ENCODE data around the gene GSK3A.
"Not testable (repeated sequence)": the region's sequence is repeated elsewhere in the genome, so short reads cannot be mapped to it uniquely, and the experiment has no call there.

The GSK3A gene

DNA sequence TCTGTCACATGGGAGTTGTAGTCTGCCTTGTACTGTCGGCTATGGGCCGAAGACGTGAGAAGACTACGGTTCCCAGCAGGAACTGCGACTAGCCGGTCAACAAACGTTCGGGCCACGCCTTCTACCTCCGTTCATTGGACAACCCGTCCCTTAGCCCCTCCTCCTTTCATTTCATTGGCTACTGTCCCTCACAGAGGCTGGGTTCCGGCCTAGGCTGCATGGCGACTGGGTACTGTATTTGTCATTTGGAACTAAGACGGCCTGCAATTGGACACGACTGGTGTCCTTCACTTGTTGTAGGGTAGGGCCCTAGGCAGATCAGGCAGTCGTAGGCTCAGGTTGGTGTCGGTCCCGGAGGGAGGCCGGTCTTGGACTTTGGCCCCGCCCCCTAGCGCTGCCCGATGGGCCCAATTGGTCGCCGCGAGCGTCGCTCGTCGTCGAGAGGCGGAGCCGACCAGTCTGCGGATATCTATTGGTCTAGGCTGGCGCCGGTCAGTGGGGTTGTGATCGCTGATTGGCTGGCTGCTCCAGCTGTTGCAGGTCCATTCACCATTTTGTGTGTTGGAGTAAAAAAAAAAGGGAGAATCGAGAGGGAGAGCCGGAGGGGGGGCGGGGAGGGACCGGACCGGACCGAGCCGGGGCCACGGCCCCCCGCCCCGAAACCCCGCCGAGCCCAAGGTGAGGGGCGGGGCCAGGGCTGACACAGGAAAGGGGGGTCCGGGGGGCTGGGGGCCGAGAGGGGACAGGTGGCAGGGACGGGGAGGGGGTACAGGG is 26.5 kb upstream of the GSK3A start, which contains the start of gene CIC:
CIC (plus strand) TSS at position 549 of the 774 bp plus-strand sequence. CDS start 2,532 bp downstream, outside the sequence.
- DNase-seq (ENCODE audit: low read depth in 1 of 2, low spot score in 1 of 2) = peak; percentile 96 to 98

- DNase-seq (ENCODE audit: low read depth in 1 of 2, low spot score in 1 of 2) = peak; percentile 92 to 96
Measured at GRCh38 chr19:42268142-42268703, 25.8 kb upstream of the GSK3A start.

DNA sequence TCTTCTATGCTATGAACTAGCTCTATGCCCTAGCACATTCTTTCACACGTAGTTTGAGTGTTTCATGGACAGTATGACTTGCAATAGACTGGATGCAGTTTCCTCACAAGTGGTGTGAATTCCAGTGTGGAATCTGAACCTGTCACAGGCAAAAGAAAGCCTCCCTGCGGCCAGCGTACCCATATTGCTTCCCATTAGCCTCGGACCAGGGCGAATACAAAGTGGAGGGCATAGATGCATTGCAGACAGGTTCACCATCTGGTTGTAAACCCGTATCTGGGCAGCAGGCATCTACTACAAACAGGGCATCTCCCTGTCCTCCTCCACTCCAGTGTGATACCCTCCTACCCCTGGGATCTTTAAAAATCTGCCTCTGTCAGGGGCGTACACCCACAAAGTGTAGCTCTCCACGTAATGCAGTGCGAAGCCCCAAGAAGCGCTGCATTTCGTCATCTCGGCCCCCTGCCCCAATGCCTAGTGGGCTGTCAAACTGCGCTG is 25.3 kb upstream of the GSK3A start:
- no peak for DNase-seq (ENCODE audit: low read depth in 1 of 2, low spot score in 1 of 2)

GRCh38 chr19:42266928-42267603 is 24.7 kb upstream of the GSK3A start:
- DNase-seq (ENCODE audit: low read depth in 1 of 2, low spot score in 1 of 2) = not testable (repeated sequence)

DNA sequence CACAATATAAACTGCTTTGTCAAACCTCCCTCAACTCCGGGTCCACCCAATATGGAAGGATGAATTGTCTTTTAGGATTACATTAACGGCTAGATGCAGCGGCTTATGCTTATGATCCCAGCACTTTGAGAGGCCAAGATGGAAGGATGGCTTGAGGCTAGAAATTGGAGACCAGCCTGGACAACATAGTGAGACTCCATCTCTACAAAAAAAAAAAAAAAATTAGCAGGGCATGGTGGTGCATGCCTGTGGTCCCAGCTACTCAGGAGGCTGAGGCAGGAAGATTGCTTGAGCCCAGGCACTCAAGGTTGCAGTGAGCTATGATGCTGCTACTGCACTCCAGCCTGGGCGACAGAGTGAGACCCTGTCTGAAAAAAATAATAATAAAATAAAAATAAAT is 23.7 kb upstream of the GSK3A start:
- not testable (repeated sequence) for DNase-seq (ENCODE audit: low read depth in 1 of 2, low spot score in 1 of 2)

- DNase-seq (ENCODE audit: low read depth in 1 of 2, low spot score in 1 of 2) = no peak
Measured at GRCh38 chr19:42261763-42262162, 19.4 kb upstream of the GSK3A start.

- DNase-seq (ENCODE audit: low read depth in 1 of 2, low spot score in 1 of 2) = not testable (repeated sequence)
Measured at GRCh38 chr19:42257842-42258241, 15.4 kb upstream of the GSK3A start.

GRCh38 chr19:42255766-42256745 is 13.7 kb upstream of the GSK3A start:
- no peak for DNase-seq (ENCODE audit: low read depth in 1 of 2, low spot score in 1 of 2)

DNA sequence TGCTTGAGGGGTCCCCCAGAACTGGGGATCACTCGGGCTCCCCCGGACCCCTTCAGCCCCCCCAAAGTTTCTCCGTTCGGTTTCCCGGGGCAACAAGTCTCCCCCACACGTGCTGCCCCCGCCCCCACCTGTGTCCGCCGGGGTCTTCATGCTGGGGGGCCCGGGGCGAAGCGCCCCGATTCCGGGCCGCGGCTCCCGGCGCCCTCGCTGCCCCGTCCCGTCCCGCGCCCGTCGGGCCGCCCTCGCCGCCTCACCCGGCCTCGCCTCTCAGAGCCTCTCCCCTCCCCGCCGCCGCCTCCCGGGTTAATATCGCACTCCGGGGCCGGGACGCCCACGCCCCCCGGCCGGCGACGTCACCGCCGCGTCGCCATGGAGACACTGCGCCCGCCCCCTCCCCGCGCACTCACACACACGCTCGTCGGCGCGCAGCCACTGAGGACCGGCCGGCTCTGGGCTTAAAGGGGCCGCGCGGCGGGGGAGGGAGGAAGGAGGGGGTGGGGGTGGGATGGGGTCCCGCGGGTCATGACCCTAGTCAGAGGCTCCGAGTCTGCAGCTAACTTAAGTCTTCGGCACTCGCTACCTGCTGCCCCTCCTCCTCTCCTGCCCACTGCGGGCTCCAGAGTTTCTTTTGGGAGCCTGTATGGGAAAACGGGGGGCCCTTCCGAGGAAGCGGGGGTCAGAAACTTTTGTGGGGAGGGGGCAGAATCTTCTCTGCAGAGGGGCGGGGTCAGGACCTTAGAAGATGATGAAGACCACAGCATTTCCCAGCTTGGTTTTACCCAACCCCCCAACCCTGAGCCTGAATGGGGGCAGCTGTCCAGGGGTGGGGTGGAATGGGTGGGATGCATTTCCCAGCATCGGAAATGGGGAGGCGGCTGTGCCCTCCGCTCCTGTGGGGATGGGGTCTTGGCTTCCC is 12.7 kb upstream of the GSK3A start, which contains the start of gene ERF:
ERF (minus strand) TSS at position 279 of the 916 bp plus-strand sequence; CDS start at position 150, 129 bp downstream.
- DNase-seq (ENCODE audit: low read depth in 1 of 2, low spot score in 1 of 2) = peak; percentile 87 to 92

DNA sequence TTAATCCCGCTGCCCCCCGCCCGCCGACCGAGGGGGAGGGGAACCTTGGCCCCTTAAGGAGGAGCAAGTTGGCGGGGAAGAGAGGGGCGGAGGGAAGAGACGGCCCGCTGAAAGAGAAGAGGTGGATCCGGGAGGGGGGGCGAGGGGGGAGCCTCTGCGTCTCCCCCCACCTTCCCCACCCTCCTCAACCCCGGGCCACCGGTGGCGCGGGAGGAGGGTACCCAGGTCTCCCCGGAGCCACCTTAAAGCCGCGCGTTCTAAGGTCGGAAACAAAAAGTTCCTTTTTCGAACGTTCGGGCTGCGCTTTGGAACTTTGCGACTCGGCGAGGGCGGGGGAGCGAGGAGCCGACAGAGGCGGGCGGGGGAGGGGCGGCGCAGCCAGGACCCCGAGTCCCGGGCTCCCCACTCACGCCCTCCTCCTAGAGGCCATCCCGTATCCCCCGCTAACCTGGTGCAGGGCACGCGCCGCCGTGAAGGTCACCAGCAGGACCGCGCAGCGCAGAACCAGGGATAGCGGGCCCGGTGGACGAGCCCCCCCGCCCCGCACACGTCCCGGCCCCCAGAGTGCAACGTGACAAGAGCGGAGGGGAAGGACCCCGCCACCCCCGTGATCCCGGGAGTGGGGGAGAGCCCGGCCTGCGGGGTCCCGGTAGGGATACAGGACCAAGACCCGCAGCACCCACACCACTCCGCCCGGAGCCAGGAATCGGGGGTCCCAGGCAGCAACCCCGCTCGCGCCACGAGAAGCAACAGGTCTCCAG is 11.9 kb upstream of the GSK3A start:
- peak; percentile 58 to 67 for DNase-seq (ENCODE audit: low read depth in 1 of 2, low spot score in 1 of 2)

GRCh38 chr19:42253245-42254088 is 11.1 kb upstream of the GSK3A start:
- DNase-seq (ENCODE audit: low read depth in 1 of 2, low spot score in 1 of 2) = peak; percentile 37 to 49

DNA sequence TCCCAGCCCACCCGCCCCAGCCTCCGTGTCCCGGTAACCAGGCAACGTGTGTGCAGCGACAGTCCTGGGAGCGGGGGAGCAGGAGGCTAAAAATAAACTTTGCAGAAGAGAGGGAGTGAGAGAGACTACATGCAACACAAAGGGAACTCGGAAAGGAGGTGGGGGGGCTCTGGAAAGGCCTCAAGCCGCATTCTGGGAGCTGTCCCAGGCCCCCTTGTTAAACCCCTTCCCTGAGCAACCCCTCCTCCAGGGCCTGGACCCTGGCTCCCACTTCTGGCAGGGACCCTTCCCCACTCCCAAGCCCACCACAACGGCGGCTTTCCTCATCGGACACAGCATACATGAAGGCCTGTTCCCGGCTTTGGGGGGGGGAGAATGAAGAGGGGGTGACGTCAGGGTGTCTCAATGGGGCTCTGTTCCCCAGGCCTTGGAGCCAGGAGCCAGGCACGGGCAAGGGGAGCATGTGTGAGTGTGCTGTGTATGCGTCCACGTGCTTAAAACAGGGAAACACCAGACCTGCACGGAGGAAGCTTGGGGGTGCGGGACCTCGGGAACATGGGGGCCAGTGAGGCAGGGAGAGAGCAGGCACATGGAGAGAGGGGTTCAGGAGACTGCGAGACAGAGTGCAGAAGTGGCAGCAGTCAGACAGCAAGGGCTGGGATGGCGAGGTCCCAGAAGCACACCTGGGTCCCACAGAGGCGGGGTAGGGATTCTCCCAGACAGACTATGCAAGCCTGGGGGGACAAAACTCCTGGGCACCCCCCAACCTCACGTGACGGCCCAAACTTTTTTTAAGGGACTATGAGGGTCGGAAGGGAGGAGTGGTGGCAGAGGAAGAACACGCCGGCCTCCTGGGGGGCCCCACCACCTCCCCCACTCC is 10.2 kb upstream of the GSK3A start:
- DNase-seq (ENCODE audit: low read depth in 1 of 2, low spot score in 1 of 2) = no peak

DNA sequence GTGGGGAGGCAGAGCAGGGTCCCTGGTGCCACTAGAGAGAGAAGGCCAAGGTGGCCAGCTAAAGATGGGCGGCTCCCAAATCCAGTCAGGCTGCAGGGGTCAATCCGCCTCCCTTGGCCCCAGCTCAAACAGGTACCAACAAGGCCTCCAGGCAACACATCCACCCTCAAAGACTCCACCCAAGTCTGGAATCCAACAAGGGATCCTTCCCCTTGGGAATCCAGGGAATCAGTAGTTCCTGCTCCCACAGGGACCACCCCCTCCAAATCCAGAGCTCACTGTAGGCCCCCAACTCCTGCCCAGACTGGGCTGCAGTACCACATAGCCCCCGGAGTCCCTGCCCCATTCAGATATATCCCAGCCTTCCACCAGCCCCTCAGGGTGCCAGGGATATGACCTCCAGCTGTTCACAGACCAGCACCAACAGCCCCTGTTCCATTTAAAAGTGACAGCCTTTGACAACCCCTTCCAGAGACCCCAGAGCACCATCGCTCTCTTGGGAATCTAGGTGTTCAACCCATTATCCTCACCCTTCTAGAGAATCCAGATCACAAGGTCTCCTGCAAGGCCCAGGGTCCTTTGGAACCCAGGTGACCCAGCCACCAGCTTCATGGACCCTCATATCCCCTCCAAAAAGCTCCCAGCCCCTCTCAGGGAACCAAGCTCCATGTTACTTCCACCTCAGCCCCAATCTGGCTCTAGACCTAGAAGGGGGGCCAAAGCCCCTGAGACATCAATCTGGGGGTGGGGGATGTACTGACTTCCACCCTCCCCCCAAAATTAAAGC is 9.4 kb upstream of the GSK3A start:
- no peak for DNase-seq (ENCODE audit: low read depth in 1 of 2, low spot score in 1 of 2)

DNA sequence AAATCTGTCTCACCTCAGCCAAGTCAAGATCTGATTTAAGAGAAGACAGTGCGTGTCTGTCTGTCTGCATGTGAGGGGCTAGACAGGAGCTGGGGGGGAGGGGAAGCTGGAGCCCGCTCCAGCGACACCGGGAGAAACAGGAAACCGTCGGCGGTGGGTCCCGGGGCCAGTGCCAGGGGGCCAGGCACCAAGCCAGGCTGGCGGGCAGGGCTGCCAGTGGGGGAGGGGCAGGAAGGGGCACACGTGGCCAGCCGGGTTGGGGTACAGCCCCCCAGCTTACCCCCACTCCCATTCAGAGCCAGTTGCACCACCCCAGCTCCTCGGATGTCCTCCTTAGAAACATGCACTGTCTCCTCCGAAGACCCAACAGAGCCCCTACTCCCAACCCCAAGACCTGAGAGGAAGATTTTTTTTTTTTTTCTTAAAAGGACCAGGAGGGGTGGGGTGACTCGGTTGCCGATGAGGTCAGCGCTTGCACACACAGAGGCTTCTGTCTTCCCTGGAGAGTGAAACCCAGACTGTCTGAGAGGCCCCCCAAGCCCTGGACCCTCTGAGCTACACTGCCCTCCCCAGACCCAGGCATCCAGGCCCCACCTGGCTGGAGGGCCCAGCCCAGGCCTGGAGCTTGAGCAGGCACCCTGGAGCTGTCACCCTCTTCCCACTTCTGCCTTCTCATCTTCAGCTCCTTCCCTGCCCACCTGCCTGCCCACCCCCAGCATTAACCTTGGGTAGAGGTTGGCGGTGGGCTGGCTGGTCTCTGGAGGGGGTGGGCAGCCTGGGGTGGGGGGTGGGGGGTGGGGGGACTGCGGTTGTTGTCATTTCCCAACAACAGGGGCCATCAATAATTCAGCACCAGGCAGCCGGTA is 8.5 kb upstream of the GSK3A start:
- no peak for DNase-seq (ENCODE audit: low read depth in 1 of 2, low spot score in 1 of 2)

- no peak for DNase-seq (ENCODE audit: low read depth in 1 of 2, low spot score in 1 of 2)
Measured at GRCh38 chr19:42250183-42250665, 7.8 kb upstream of the GSK3A start.
